AG04449 (cell line): Measurements from ENCODE around the gene EIF6.
"Not testable (repeated sequence)": the region's sequence is repeated elsewhere in the genome, so short reads cannot be mapped to it uniquely, and the experiment has no call there.

ENCODE experiments used
- CTCF ChIA-PET: fragments of 350-600 bp; formaldehyde crosslinking; extraction: SDS; loops from one replicate; lab custom pipeline; 2021; ENCODE audit warnings: antibody characterized with exemption; lab: Yijun Ruan, JAX
- POLR2A ChIA-PET: fragments of 400-600, 350-600 bp; formaldehyde crosslinking; extraction: SDS; loops from one replicate; lab custom pipeline; 2020; ENCODE audit warnings: antibody characterized with exemption, inconsistent platforms; lab: Yijun Ruan, JAX
- DNase-seq: peaks from one replicate; pipeline ENCODE4 v3.0.0-alpha.2; 2010; ENCODE audit warnings: low read depth, low spot score
- H3K4me3 ChIP-seq: 2 replicates; pipeline ENCODE4 v1.5.1; 2011; ENCODE audit warnings: low read depth, mild to moderate bottlenecking, control low read depth, low read length
- TF ChIP-seq, protein P1 (sequence below): IDR thresholded peaks from one replicate; pipeline ENCODE4 v1.5.1; 2011; ENCODE audit warnings: mild to moderate bottlenecking, moderate library complexity, low read length, control low read depth, inconsistent platforms; ENCODE audit not compliant: insufficient read depth; ENCODE audit errors: missing control alignments

The EIF6 gene

DNA sequence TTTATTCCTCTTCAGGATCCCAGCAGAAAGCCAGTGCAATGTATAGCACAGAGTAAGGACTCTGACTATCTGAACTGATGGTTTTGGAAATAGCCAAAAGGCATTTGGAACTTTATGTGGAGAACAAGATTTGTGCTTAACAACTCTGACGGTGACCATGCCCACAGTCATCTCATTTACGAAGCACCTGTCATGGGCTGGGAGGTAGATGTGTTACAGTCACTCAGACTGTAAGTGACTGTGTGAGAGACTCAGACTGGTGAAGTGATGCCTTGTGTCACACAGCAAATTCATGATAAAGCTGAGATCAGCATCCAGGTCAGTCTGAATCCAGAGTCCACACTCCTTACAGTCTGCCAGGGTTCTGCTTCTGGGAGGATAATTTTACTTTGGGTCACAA lies 31.5 kb upstream of the EIF6 start:
- no peak for DNase-seq
- POLR2A ChIA-PET = interaction anchor here (5.3 kb wide), 1 partner anchor 11 kb away, joined by 62 read pairs; no protein-coding TSS in a partner anchor
- CTCF ChIA-PET = interaction anchor here (8.6 to 22.5 kb wide), 2 partner anchors 11 to 126 kb away, joined by 148 to 662 read pairs; partner anchors contain the start of gene GDF5
- TF ChIP-seq, protein P1, sequence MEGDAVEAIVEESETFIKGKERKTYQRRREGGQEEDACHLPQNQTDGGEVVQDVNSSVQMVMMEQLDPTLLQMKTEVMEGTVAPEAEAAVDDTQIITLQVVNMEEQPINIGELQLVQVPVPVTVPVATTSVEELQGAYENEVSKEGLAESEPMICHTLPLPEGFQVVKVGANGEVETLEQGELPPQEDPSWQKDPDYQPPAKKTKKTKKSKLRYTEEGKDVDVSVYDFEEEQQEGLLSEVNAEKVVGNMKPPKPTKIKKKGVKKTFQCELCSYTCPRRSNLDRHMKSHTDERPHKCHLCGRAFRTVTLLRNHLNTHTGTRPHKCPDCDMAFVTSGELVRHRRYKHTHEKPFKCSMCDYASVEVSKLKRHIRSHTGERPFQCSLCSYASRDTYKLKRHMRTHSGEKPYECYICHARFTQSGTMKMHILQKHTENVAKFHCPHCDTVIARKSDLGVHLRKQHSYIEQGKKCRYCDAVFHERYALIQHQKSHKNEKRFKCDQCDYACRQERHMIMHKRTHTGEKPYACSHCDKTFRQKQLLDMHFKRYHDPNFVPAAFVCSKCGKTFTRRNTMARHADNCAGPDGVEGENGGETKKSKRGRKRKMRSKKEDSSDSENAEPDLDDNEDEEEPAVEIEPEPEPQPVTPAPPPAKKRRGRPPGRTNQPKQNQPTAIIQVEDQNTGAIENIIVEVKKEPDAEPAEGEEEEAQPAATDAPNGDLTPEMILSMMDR = no peak
- no peak overlapping the region for H3K4me3 ChIP-seq

DNA sequence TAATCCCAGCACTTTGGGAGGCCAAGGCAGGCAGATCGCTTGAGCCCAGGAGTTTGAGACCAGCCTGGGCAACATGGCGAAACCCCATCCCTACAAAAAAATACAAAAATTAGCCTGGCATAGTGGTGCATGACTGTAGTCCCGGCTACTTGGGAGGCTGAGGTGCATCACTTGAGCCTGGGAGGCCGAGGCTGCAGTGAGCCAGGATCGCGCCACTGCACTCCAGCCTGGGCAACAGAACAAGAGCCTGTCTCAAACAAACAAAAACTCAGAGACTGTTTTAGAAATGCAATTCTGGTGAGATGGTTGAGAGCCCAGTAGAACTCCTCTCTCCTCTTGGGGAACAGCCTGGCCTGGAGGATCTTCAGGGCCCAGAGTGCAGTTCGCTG lies 31.1 kb upstream of the EIF6 start:
- POLR2A ChIA-PET = not testable (repeated sequence)

DNA sequence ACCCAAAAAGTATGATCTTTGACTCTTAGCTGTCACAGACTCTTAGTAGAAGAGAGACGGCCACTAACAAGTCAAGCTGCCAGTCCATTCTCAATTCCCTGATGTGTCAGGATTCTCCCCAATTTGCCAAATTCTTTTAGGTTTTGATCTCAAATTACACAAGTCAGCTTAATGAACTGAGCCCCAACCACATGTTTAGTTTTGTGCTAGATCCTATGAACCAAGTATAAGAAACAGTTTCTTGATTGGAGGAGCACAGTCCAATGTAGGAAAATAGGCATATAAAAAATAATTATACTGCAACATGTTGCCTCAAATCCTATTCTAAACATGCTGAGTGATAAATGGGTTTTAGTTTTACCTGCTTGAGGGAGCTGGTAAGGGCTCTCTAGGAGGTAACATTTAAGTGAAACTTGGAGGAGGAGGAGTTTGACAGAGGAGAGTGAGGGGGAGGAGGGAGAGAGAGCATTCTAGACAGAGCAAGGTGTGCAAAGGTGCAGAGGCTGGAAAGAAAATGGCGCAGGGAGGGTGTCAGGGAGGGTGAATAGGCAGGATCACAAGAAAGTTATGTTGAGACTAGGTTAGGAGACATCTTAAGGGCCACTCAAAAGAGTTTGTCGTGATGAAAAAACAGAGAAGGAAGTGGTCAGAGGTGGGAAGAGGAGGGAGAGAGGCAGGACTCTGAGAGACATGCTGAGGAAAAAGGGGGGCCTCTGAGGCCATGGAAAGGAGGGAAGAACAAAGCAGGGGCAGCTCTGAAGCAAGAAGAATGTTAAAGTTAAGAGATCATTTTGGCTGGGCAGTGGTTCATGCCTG lies 30.5 kb upstream of the EIF6 start:
- DNase-seq = no peak
- ChIA-PET CTCF (interaction anchor here (1.2 to 22.5 kb wide), 3 partner anchors 11 to 127 kb away, joined by 3 to 662 read pairs (median 27); partner anchors contain the start of gene GDF5), POLR2A (no interaction called here)
- no peak overlapping the region for H3K4me3 ChIP-seq
- TF ChIP-seq, protein P1 = no peak

More for the DNA sequence above, 31.1 kb upstream of the EIF6 start:
- not testable (repeated sequence) for H3K4me3 ChIP-seq, DNase-seq
- CTCF ChIA-PET = interaction anchor here (1.2 to 22.5 kb wide), 3 partner anchors 11 to 127 kb away, joined by 3 to 662 read pairs (median 27); partner anchors contain the start of gene GDF5

DNA sequence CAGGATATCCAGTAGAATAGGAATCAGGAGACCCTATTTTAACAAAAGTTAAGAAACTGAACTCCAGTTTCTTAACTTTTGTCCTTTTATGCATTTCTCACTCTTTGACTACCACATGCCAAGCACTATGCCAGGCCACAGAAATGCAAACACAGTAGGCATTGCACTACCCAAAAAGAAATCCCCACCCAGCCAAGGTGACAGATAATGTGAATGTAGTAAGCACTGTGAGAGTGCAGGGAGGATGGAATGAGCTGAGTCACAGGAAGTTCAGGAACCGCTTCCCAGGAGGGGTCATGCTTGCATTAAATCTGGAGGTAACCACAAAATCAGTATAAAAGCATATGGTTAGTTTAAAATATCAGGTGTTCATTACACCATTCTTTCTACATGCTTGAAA lies 27.7 kb upstream of the EIF6 start:
- peak; percentile 87 for DNase-seq
- ChIA-PET POLR2A (interaction anchor here (1.0 kb wide), 1 partner anchor 8 kb away, joined by 3 read pairs; no protein-coding TSS in a partner anchor), CTCF (interaction anchor here (3.9 to 22.5 kb wide), 2 partner anchors 8 to 130 kb away, joined by 27 to 662 read pairs; partner anchors contain the start of gene GDF5)
- no peak overlapping the region for H3K4me3 ChIP-seq
- TF ChIP-seq, protein P1 = no peak

DNA sequence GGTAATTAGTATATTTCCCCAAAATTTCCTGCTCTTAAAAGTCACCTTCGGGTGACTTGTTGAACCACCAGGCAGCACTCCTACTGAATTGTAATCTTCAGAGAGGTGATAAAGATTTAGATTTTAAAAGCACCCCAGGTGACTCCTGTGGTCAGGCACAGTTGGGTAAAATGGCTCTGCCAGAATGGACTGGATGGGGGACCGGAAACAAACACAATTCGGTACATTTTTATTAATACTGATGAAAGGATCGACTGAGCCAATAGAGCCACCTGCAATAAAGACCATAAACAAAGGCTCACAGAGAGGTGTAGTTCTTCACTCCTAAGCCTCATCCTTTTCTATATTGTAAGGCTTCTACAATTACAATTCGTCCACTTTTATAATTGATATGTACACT lies 27.2 kb upstream of the EIF6 start:
- CTCF ChIA-PET = interaction anchor here (3.9 to 22.5 kb wide), 2 partner anchors 7 to 131 kb away, joined by 27 to 662 read pairs; partner anchors contain the start of gene GDF5

DNA sequence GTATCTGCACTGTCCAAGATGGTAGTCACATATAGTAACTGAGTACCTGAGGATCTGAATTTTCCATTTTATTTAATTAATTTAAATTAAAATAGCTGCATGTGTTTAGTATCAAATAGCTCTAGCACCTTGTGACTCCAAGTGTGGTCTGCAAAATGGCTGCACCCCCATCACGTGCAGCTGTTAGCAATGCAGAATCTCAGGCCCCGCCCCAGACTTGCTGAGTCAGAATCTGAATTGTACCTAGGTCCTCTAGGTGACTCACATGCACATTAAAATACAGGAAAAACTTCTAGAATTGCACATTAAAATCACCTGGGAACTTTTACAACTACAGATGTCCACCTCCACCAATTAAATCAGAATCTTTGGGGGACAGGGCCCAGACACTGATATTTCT lies 26.8 kb upstream of the EIF6 start:
- CTCF ChIA-PET = interaction anchor here (22.5 kb wide), 1 partner anchor 131 kb away, joined by 662 read pairs; the partner anchor contains the start of gene GDF5
- POLR2A ChIA-PET = interaction anchor here (1.0 kb wide), 1 partner anchor 9 kb away, joined by 3 read pairs; no protein-coding TSS in a partner anchor
- DNase-seq = no peak
- H3K4me3 ChIP-seq = no peak overlapping the region
- TF ChIP-seq, protein P1 = no peak

More for the DNA sequence above, 27.2 kb upstream of the EIF6 start:
- TF ChIP-seq, protein P1 = no peak
- POLR2A ChIA-PET = interaction anchor here (1.0 kb wide), 1 partner anchor 9 kb away, joined by 3 read pairs; no protein-coding TSS in a partner anchor
- no peak overlapping the region for H3K4me3 ChIP-seq
- no peak for DNase-seq
